H7 (cell line): ENCODE measurements around the gene LYPD5. TPM values are rescaled to one million over a fixed set of nuclear protein-coding genes. Genes with fewer than 3 reads are reported as not detected.
"Not testable (repeated sequence)": the region's sequence is repeated elsewhere in the genome, so short reads cannot be mapped to it uniquely, and the experiment has no call there.

Experiments
- DNase-seq: peaks from one replicate; pipeline ENCODE4 v3.0.0; 2012
- H3K27me3 ChIP-seq: 2 replicates; pipeline ENCODE4 v1.6.0; 2011; ENCODE audit warnings: mild to moderate bottlenecking, low read length; ENCODE audit not compliant: control insufficient read depth, insufficient read depth
- H3K36me3 ChIP-seq: replicated peaks from 2 replicates; pipeline ENCODE4 v1.5.1; 2011; ENCODE audit warnings: low read length; ENCODE audit not compliant: control insufficient read depth, insufficient read depth
- H3K4me3 ChIP-seq: 2 replicates; pipeline ENCODE4 v1.5.1; 2011; ENCODE audit warnings: low read depth, mild to moderate bottlenecking, control low read depth, low read length, moderate library complexity; ENCODE audit not compliant: insufficient read depth
- total RNA-seq: library from RNA; depleted of rRNA; stranded (reverse); fragments of >200 nt; shearing (Covaris generic); gene quantifications from 2 replicates; pipeline ENCODE4 v1.2.3, GENCODE V29; 2014; rRNA removed

Gene LYPD5
- total RNA-seq, result 0.21 and 1.8 TPM in 2 replicates

GRCh38 chr19:43802216-43802951 lies at the start of gene LYPD5:
Gene LYPD5, minus strand, starts transcription at chr19:43802447. Its CDS starts 67 bp downstream, at chr19:43802380.
- Histone ChIP-seq H3K36me3 (no peaks in the 10 kb centered on the region), H3K27me3 (peaks cover 26% of the 10 kb centered on the region), H3K4me3 (no peak within 1 kb of the TSS)
- no peak for DNase-seq

GRCh38 chr19:43848821-43849220 lies 46.6 kb upstream of the LYPD5 start:
- H3K36me3 ChIP-seq, result peaks cover 2% of the 10 kb centered on the region
- H3K27me3 ChIP-seq, result no peaks in the 10 kb centered on the region
- no peak for DNase-seq
- no peak overlapping the region for H3K4me3 ChIP-seq

DNA sequence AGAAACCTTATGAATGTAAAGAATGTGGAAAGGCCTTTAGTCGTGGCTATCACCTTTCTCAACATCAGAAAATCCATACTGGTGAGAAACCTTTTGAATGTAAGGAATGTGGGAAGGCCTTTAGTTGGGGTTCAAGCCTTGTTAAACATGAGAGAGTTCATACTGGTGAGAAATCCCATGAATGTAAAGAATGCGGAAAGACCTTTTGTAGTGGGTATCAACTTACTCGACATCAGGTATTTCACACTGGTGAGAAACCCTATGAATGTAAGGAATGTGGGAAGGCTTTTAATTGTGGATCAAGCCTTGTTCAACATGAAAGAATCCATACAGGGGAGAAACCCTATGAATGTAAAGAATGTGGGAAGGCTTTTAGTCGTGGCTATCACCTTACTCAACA lies 45.6 kb upstream of the LYPD5 start:
- no peak for DNase-seq
- H3K27me3 ChIP-seq, result no peaks in the 10 kb centered on the region
- peaks cover 2% of the 10 kb centered on the region for H3K36me3 ChIP-seq
- H3K4me3 ChIP-seq, result no peak overlapping the region

GRCh38 chr19:43847246-43847645 lies 45.0 kb upstream of the LYPD5 start:
- no peak overlapping the region for H3K4me3 ChIP-seq
- DNase-seq, result no peak
- no peaks in the 10 kb centered on the region for H3K27me3 ChIP-seq
- peaks cover 2% of the 10 kb centered on the region for H3K36me3 ChIP-seq

DNA sequence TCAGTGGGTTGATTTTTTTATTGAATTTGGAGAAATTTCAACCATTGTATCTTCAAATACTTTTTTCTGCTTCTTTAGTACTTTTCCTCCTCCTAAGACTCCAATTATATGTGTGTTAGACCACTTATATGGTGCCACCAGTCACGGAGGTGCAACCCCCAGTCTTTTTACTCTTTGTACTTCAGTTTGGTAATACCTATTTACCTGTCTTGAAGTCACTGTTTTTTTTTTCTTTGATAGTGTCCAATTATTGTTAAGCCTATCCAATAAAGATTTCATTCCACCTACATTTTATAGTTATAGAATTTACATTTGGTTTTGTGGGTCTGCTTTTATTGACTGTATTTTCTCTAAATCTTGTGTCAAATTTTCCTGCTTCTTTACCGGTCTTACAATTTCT lies 39.8 kb upstream of the LYPD5 start:
- Histone ChIP-seq H3K4me3 (no peak overlapping the region), H3K27me3 (no peaks in the 10 kb centered on the region), H3K36me3 (peaks cover 8% of the 10 kb centered on the region)
- no peak for DNase-seq

DNA sequence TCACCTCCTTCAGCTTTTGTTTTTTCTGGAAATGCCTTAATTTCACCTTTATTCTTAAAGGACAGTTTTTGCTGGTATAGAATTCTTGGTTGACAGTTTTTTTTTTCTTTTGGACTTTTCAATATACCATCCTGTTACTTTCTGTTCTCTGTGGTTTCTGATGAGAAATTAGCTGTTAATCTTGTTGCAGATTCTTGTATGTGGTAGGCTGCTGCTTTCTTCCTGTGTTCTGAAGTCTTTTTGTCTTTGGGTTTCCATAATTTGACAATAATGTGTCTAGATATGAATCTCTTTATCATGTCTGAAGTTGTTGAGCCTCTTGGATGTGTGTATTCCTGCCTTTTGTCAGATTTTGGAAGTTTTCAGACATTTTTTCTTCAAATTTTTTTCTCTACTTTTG lies 36.9 kb upstream of the LYPD5 start:
- DNase-seq, result no peak
- Histone ChIP-seq H3K4me3 (no peak overlapping the region), H3K36me3 (peaks cover 8% of the 10 kb centered on the region), H3K27me3 (no peaks in the 10 kb centered on the region)

- Histone ChIP-seq H3K36me3 (no peaks in the 10 kb centered on the region; the same call in 1 of the 2 replicates), H3K27me3 (no peaks in the 10 kb centered on the region), H3K4me3 (peak within 1 kb of the TSS; percentile 50)
- peak; percentile 40 for DNase-seq
Observed at GRCh38 chr19:43826787-43827754, 24.8 kb upstream of the LYPD5 start, which contains the start of gene ZNF283. Gene ZNF283, plus strand, starts transcription at chr19:43827321. Its CDS starts 6,184 bp downstream, at chr19:43833505.

- not testable (repeated sequence) for H3K27me3 ChIP-seq, H3K4me3 ChIP-seq, DNase-seq, H3K36me3 ChIP-seq
Observed at GRCh38 chr19:43824572-43824971, 22.3 kb upstream of the LYPD5 start.

GRCh38 chr19:43823856-43824255 lies 21.6 kb upstream of the LYPD5 start:
- H3K4me3 ChIP-seq, H3K36me3 ChIP-seq, DNase-seq, H3K27me3 ChIP-seq: not testable (repeated sequence)

GRCh38 chr19:43820884-43821215 lies 18.6 kb upstream of the LYPD5 start:
- DNase-seq, result no peak
- no peaks in the 10 kb centered on the region for H3K36me3 ChIP-seq
- H3K27me3 ChIP-seq, result no peaks in the 10 kb centered on the region
- H3K4me3 ChIP-seq, result no peak overlapping the region

DNA sequence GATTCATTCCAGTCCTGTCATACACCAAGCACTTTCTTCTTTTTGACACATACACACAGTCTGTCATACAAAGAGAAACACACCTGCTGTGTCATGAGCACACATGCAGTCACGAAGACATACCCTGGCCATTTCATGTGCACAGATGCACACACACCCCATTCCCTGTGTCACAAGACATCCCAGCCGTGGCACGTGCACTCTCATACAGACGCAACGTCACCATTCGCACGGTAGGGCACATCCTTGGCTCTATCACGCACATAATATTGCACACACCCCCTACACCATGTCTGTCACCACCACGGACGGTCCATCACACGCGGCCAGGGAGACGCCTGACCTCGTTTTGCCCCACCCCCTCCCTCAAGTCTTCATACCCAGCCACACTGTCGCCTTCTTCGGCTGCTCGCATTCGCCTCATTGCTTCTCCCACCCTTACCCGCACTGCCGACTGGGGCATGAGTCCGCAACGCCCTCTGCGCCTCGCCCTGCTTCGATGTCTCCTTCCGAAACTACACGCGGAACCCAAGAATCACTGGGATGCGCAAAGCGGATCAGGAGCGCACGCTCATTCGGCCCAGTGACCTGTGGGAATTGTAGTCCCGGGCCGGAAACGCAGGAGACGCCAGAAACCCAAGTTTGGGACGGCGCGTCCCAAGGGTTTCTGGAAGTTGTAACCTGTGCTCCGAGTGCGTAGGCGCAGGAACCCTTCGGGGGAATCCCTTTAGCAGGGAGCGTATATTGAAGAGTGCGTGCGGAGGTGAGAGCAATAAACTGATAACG lies 18.0 kb upstream of the LYPD5 start:
- no peaks in the 10 kb centered on the region for H3K27me3 ChIP-seq
- DNase-seq, result no peak
- no peaks in the 10 kb centered on the region for H3K36me3 ChIP-seq
- no peak overlapping the region for H3K4me3 ChIP-seq

DNA sequence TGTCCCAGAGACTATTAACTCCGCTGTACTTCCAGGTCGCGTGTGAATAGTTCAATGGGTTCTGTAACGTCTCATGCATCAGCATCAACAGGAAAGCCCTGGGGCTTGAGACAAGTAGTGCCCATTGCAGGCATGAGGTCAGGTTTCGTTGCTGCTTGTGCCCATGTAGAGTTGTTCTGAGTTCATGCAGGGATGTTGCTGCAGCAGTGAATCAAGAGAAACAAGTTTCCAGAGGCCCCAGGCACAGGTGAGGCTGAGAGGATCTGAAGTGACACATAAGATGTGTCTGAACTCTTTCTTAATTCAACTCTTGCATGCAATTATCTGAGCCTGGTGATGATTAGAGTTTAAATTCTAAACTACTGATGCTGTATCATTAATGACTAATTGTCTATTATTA lies 16.3 kb upstream of the LYPD5 start:
- no peak for DNase-seq
- Histone ChIP-seq H3K27me3 (no peaks in the 10 kb centered on the region), H3K36me3 (no peaks in the 10 kb centered on the region), H3K4me3 (no peak overlapping the region)

DNA sequence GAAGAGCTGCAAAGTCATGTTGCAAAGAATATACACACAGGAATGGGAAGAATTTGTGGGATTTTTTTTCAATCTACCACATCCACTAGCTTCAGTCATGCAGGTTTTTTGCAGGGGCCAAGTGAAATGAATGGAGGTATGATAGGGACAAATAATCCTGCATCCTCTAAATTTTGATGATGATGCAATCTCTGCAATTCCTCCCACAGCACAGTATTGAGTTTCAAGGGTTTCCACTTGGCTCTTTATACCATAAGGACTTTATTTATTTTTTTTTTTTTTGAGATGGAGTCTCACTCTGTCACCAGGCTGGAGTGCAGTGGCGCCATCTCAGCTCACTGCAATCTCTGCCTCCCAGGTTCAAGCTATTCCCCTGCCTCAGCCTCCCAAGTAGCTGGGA lies 15.2 kb upstream of the LYPD5 start:
- not testable (repeated sequence) for H3K27me3 ChIP-seq, H3K4me3 ChIP-seq

DNA sequence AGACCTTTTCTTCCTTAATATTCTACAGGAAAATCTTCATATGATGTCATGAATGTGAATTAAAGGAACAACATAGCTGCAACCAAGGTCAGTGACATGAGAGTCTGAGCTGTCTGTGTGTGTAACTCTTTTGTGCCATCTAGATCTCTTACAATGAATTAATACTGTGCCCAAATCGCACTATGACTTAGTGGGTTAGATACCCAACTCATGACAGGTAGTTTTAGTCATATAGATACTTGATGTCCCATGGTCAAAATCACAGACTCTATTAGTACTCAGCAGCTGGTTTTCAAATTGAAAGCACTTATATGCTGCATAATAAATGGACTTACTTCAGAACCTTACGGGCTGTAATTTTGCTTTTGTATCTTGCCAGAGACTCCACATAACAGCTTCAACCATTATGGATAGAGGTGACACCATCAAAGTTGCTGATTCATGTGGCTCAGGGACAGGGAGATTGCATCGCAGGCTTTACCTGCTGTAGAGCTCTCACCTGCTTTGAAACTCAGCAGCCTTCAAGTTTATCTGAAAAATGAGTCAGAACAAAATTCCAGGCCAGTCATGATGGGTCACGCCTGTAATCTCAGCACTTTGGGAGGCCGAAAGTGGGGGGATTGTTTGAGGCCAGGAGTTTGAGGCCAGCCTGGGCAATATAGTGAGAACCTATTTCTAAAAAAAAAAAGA lies 12.6 kb upstream of the LYPD5 start:
- DNase-seq, result no peak
- H3K27me3 ChIP-seq, result no peaks in the 10 kb centered on the region
- H3K36me3 ChIP-seq, result no peaks in the 10 kb centered on the region
- no peak overlapping the region for H3K4me3 ChIP-seq

More for the DNA sequence above, 15.2 kb upstream of the LYPD5 start:
- not testable (repeated sequence) for DNase-seq, H3K36me3 ChIP-seq
